ENCODE measurements around the gene GJC1. TPM values are rescaled to one million over a fixed set of nuclear protein-coding genes. Genes with fewer than 3 reads are reported as not detected.

The GJC1 gene
- polyA plus RNA-seq, 1 of the 3 experiments (the other 2 are of a cell fraction) = 15.2 TPM

DNA sequence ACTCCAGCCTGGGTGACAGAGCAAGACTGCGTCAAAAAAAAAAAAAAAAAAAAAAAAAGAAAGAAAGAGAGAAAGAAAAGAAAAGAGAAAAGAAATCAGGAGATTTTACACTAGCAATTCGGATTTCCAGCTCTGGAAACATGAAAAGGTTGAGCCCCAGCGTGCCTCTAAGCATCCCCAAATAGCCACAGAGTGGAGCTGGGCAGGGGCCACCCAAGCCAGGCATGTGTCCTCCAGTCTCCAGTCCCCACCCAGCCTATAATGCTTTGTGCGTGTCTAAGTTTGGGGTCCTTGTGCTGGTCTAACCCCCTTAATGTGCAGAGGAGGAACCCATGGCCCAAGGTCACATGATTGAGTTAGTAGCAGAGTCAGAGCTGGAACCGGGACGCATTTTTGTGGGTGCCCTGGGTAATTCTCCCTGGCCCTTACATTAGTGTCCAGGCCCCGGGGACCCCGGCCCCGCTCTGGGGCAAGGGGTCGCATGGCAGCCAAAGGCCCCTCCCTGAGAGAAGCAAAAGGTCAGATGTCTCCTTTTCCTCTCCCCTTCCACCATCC, 51.4 kb downstream of the GJC1 start:
- Histone ChIP-seq H3K4me1 (ENCODE audit: control insufficient read depth in 1 of 2, insufficient read depth in 2 of 2, low read depth in 1 of 2, low read length in 1 of 2) (peaks cover 0 to 31% of the 10 kb centered on the region in 2 experiments; a peak in 1 of 4 replicates), H3K4me3 (ENCODE audit: low read depth in 2 of 2, low read length in 1 of 2) (peak overlapping the region; percentile 47 to 65; a peak in 2 of 4 replicates), H3F3A (replicated peaks; ENCODE audit: insufficient read depth) (no peaks in the 10 kb centered on the region), H3K9me3 (no peaks in the 10 kb centered on the region), H4K20me1 (ENCODE audit: insufficient read depth) (no peaks in the 10 kb centered on the region), H3K9me2 (no peaks in the 10 kb centered on the region), H2AFZ (ENCODE audit: low read depth) (peak overlapping the region; percentile 90; the same call in 1 of the 2 replicates), H3K79me2 (ENCODE audit: insufficient read depth) (no peaks in the 10 kb centered on the region), H3K4me2 (peak overlapping the region; percentile 84; the same call in 1 of the 2 replicates), H3K27ac (ENCODE audit: low read depth in 2 of 2, low read length in 1 of 2) (no peak overlapping the region), H3K27me3 (ENCODE audit: insufficient read depth) (no peaks in the 10 kb centered on the region), H3K36me3 (replicated peaks in 1 of 2; ENCODE audit: control insufficient read depth in 1 of 2, insufficient read depth in 2 of 2, low read length in 1 of 2) (no peaks in the 10 kb centered on the region), H3K9ac (no peak overlapping the region)
- TF ChIP-seq, protein P1, sequence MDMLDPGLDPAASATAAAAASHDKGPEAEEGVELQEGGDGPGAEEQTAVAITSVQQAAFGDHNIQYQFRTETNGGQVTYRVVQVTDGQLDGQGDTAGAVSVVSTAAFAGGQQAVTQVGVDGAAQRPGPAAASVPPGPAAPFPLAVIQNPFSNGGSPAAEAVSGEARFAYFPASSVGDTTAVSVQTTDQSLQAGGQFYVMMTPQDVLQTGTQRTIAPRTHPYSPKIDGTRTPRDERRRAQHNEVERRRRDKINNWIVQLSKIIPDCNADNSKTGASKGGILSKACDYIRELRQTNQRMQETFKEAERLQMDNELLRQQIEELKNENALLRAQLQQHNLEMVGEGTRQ (IDR thresholded peaks at IDR 0.05; ENCODE audit: borderline replicate concordance, low read depth, low read length) = no peak
- TF ChIP-seq GABPA (IDR thresholded peaks at IDR 0.05; ENCODE audit: low read depth) (no peak), ELF1 (IDR thresholded peaks at IDR 0.05) (no peak), RXRA (IDR thresholded peaks at IDR 0.05; ENCODE audit: borderline replicate concordance, low read depth) (no peak), MEF2A (IDR thresholded peaks at IDR 0.05; ENCODE audit: borderline replicate concordance, low read depth) (no peak), NRF1 (IDR thresholded peaks at IDR 0.05; ENCODE audit: low read depth, low read length) (no peak)
- TF ChIP-seq, protein P2, sequence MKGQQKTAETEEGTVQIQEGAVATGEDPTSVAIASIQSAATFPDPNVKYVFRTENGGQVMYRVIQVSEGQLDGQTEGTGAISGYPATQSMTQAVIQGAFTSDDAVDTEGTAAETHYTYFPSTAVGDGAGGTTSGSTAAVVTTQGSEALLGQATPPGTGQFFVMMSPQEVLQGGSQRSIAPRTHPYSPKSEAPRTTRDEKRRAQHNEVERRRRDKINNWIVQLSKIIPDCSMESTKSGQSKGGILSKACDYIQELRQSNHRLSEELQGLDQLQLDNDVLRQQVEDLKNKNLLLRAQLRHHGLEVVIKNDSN (IDR thresholded peaks at IDR 0.05; ENCODE audit: borderline replicate concordance, low read depth) = no peak; the same call in 1 of the 2 replicates
- TF ChIP-seq, protein P3, sequence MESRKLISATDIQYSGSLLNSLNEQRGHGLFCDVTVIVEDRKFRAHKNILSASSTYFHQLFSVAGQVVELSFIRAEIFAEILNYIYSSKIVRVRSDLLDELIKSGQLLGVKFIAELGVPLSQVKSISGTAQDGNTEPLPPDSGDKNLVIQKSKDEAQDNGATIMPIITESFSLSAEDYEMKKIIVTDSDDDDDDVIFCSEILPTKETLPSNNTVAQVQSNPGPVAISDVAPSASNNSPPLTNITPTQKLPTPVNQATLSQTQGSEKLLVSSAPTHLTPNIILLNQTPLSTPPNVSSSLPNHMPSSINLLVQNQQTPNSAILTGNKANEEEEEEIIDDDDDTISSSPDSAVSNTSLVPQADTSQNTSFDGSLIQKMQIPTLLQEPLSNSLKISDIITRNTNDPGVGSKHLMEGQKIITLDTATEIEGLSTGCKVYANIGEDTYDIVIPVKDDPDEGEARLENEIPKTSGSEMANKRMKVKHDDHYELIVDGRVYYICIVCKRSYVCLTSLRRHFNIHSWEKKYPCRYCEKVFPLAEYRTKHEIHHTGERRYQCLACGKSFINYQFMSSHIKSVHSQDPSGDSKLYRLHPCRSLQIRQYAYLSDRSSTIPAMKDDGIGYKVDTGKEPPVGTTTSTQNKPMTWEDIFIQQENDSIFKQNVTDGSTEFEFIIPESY (IDR thresholded peaks at IDR 0.05; ENCODE audit: borderline replicate concordance, low read depth) = no peak
- TF ChIP-seq, protein P4, sequence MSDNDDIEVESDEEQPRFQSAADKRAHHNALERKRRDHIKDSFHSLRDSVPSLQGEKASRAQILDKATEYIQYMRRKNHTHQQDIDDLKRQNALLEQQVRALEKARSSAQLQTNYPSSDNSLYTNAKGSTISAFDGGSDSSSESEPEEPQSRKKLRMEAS (IDR thresholded peaks at IDR 0.05; ENCODE audit: low read depth) = no peak
- TF ChIP-seq, protein P5, sequence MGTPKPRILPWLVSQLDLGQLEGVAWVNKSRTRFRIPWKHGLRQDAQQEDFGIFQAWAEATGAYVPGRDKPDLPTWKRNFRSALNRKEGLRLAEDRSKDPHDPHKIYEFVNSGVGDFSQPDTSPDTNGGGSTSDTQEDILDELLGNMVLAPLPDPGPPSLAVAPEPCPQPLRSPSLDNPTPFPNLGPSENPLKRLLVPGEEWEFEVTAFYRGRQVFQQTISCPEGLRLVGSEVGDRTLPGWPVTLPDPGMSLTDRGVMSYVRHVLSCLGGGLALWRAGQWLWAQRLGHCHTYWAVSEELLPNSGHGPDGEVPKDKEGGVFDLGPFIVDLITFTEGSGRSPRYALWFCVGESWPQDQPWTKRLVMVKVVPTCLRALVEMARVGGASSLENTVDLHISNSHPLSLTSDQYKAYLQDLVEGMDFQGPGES (IDR thresholded peaks at IDR 0.05; ENCODE audit: low read depth, low read length) = no peak
- no peak for DNase-seq
- 26% methylated on average over 7 of the region's 10 CpGs for whole genome bisulfite sequencing (ENCODE audit: low lambda C conversion rate)
- CTCF ChIA-PET = interaction anchor here (0.7 to 17.7 kb wide), 41 partner anchors 8 to 357 kb away, joined by 3 to 420 read pairs (median 7); partner anchors contain the start of genes ACBD4, ADAM11, DBF4B and EFTUD2
- POLR2A ChIA-PET = interaction anchor here (0.7 to 1.5 kb wide), 2 partner anchors 87 to 274 kb away, joined by 3 to 5 read pairs; no protein-coding TSS in a partner anchor
